GM12865 (cell line): Measurements from ENCODE around the gene THRB.

Experiments
- DNase-seq: peaks from one replicate; pipeline ENCODE4 v3.0.0; 2010; ENCODE audit warnings: low read depth
- H3K4me3 ChIP-seq: 2 replicates; pipeline ENCODE4 v1.5.1; 2011; ENCODE audit warnings: mild to moderate bottlenecking, low read depth, low read length, control low read depth
- CTCF ChIP-seq: IDR thresholded peaks from 2 replicates; pipeline ENCODE4 v1.5.1; 2011; ENCODE audit warnings: low read length, control low read depth, low read depth, inconsistent platforms; ENCODE audit not compliant: insufficient read depth; ENCODE audit errors: missing control alignments

THRB gene

DNA sequence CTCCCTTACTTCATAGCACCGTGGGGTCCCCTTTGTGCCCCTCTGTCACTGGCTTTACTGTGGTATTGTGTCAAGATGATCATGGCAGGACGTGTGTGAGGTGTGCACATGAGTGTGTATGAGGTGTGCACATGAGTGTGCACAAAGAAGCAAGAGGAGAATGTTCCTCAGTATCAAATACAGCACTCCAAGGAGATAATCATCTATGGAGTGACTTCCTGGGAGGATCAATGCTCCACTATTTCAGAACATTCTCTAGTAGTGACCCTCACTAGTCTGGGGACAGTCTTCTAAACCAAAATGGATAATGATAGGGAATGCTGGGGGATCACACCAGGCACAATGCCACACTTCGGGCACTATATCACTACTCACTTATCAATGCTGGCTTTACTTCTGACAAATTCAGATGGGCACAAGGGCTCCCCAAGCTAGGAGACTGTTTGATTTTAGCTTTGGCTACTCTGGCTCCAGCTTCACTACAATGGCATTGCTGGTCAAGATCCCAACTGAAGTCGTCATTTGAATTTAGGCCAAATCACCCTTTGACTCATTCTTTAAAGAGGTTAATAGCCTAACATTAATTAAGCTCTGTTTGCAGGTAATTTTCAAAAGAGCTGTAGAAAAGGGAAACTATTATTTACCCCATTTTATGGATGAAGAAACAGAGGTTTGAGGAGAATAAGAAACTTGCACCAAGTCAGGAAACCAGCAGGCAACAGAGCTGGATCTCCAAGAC lies 124.1 kb downstream of the THRB start:
- TF ChIP-seq CTCF: no peak
- no peak for DNase-seq
- H3K4me3 ChIP-seq: no peak overlapping the region

GRCh38 chr3:24368605-24369004 lies 126.0 kb downstream of the THRB start:
- DNase-seq: no peak
- no peak for TF ChIP-seq CTCF
- no peak overlapping the region for H3K4me3 ChIP-seq

DNA sequence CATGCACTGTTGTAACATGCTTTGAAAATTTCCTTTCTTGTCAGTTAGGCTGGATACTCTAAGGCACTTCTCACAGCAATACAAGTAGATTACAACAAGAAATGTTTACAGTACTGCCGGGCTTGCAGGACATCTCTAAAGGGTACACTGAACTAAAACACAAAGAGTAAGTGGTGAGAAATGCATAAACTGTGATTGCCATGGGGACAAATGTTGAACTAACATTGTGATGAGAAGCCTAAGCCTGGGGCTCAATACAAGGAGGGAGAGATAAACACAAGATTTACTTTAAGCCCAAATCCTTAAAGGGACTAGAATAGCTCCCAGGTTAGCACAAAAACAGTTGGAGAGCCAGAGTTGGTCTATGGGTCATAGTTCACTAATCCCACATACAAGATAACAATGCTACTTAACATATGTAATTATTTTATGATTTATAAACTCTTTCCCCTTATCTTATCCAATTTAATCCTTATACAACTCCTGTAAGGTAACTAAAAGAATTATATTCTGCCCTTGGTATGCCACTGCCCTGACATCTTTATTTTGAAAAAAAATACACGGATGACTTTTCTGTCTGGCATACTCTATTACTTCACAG lies 126.9 kb downstream of the THRB start:
- no peak for TF ChIP-seq CTCF
- DNase-seq: no peak
- no peak overlapping the region for H3K4me3 ChIP-seq

GRCh38 chr3:24367216-24367615 lies 127.4 kb downstream of the THRB start:
- no peak for TF ChIP-seq CTCF
- DNase-seq: no peak
- H3K4me3 ChIP-seq: no peak overlapping the region

GRCh38 chr3:24365168-24365567 lies 129.5 kb downstream of the THRB start:
- H3K4me3 ChIP-seq: no peak overlapping the region
- no peak for TF ChIP-seq CTCF
- no peak for DNase-seq

GRCh38 chr3:24364359-24364758 lies 130.3 kb downstream of the THRB start:
- DNase-seq: no peak
- no peak for TF ChIP-seq CTCF
- no peak overlapping the region for H3K4me3 ChIP-seq

DNA sequence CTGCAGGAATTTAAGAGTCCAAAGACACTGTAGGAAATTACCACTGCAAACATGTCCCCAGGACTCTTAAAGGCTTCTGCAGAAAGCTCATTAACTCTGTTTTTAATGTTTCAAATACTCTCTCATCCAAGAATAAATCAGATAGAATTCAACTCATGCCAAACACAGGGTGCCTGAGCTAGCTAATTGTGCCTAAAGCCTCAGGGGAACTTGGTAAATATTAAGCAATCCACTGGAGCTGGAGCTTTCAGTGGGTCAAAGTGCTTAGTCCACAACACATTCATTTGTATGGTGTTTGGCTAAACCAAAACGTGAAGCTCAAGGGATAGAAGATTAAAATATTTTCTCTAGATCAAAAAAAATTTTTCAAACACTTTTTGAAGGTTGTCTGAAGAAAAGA lies 131.4 kb downstream of the THRB start:
- DNase-seq: no peak
- H3K4me3 ChIP-seq: no peak overlapping the region
- TF ChIP-seq CTCF: no peak
